ENCODE measurements around the gene ADM.
A peak's percentile ranks its signal among the peaks of the same experiment; 100 is the strongest.

Gene ADM

DNA sequence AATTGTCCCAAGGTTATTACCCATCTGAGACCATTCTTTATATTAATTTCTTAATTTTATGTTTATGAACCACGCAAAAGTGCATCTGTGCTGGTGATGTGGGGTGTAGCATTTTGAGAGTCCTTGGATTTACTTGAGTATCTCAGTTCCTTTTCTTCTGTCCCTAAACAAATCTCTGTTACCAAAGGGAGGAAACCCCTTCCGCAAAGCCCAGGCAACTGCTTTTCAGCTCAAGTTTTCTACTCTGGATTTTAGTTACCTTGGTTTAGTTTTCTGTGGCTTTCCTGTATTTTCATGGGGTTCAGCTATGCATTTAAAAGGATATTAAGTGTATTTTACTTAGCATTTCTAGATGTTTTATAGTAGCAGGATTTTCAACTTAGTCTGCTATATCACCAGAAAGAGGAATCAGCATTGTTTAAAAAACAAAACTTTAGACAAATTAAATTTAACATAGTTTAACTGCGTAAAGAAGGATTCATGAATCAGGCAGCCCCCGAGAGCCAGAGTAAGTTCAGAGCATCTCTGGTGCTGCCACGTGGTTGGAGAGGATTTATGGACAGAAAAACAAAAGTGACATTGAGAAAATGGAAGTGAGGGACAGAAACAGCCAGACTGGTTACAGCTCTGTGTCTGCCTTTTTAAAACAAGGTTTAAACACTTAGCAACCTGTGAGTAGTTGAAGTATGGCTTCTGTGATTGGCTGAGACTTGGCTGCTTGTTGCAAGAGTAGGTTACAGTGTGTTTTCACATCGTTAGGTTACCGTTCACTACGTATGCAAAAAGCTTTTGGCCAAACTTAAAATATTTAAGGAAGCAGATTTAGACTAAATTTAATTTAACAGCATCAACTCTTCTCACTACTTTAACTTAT lies 9.6 kb downstream of the ADM start:
- Mint-ChIP-seq H3K4me1 (peaks cover 28% of the 10 kb centered on the region), H3K9me3 (no peaks in the 10 kb centered on the region), H3K4me3 (no peak overlapping the region), H3K27ac (no peak overlapping the region), H3K27me3 (peaks cover 16% of the 10 kb centered on the region), H3K36me3 (ENCODE audit: low read depth) (no peaks in the 10 kb centered on the region)
- DNase-seq = no peak
- peak; percentile 36 for ATAC-seq

DNA sequence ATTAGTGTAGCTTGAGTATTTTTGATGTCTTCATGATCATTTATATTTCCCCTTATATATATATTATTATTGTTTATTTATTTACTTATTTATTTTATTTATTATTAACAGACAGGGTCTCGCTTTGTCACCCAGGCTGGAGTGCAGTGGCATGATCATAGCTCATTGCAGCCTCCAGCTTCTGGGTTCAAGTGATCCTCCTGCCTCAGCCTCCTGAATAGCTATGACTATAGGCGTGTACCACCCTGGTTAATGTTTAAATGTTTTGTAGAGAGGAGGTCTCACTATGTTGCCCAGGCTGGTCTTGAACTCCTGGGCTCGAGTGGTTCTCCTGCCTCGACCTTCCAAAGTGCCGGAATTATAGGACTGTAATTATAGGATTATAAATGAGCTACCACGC lies 10.2 kb downstream of the ADM start:
- H3K27me3 Mint-ChIP-seq = peaks cover 14% of the 10 kb centered on the region
- H3K27ac Mint-ChIP-seq = no peak overlapping the region
- H3K4me3 Mint-ChIP-seq = no peak overlapping the region
- no peaks in the 10 kb centered on the region for H3K36me3 Mint-ChIP-seq (ENCODE audit: low read depth)
- no peaks in the 10 kb centered on the region for H3K9me3 Mint-ChIP-seq
- H3K4me1 Mint-ChIP-seq = peaks cover 22% of the 10 kb centered on the region
- DNase-seq (no peak), ATAC-seq (no peak)

DNA sequence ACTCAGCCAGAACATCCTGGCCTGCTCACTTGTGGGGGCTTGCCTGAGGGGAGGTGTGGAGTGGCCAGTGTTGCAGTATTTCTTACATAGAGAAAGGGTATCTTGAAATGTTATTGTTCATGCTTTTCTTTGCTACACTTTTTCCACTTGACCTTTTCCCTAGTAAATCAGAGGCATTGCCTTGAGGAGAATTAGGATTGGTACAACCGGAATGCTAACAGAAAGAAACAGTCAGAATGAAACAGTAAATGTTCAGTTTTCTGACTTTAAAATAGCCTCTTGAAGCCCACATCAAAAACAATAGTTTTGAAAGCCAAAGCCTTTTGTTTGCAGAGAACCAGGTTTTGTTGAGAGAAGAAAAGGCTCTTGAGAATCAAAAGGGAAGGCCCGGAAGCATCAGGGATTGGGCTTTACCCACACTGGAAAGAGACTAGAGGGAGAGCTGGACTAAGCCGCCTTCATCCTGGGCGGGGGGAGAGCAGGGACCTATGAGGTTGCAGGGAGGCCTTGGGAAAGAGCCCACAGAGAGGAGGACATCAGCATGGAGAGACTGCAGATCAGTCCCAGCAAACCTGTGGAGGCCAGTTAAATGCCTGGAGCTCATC lies 12.4 kb downstream of the ADM start:
- no peak overlapping the region for H3K27ac Mint-ChIP-seq
- no peak for DNase-seq
- ATAC-seq = peak; percentile 8
- H3K27me3 Mint-ChIP-seq = peaks cover 6% of the 10 kb centered on the region
- H3K4me3 Mint-ChIP-seq = no peak overlapping the region
- H3K9me3 Mint-ChIP-seq = no peaks in the 10 kb centered on the region
- peaks cover 17% of the 10 kb centered on the region for H3K4me1 Mint-ChIP-seq
- no peaks in the 10 kb centered on the region for H3K36me3 Mint-ChIP-seq (ENCODE audit: low read depth)

DNA sequence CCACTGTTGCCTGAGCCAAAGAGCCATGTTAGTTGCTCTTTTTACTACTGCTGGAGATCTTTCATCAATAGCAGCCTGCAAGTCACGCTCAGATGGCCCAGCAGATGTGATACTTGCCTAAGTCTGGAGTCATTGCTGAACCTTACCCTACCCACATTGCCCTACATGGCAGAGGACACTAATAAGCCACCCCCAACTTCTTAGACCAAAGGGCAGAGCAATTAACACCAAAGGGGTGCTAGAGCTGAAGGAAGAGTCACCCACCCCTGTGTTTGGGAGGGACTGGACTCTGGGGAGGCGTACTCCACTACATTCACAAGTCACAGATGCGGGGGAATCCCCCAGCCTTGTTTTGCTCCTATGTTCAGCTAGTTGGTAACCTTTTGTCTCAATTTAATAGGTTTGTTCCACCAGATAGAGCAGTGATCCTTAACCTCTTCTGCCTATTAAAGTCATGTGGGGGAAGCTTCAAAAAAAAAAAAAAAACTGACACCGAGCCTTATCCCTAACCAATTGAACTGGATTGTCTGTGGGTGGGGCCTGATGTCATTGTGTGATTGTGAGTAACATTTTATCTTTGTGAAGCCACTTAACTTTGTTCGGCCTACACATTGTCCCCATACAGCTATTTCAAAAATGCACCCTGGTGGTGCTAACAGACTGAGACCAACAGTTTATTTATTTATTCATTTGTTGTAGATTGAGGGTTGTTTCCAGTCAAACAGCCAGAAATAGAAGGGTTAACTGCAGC lies 13.1 kb downstream of the ADM start:
- DNase-seq (peak; percentile 27), ATAC-seq (peak; percentile 75)
- H3K4me1 Mint-ChIP-seq = peaks cover 24% of the 10 kb centered on the region
- H3K27me3 Mint-ChIP-seq = peaks cover 3% of the 10 kb centered on the region
- peak overlapping the region; percentile 9 for H3K27ac Mint-ChIP-seq
- H3K36me3 Mint-ChIP-seq (ENCODE audit: low read depth) = no peaks in the 10 kb centered on the region
- H3K4me3 Mint-ChIP-seq = no peak overlapping the region
- no peaks in the 10 kb centered on the region for H3K9me3 Mint-ChIP-seq

DNA sequence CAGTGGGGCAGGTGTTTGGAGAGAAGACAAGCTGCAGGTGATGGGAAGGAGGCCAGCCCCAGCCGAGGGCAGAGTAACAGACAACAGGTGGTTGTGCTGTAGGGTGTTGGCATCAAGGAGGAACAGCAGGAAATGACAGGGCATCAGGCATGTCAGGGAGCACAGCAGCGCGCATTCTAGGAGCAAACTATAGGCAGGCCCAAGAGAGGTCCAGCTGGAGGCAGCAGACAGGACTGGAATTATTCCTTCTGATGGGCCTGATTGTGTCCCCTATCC lies 13.6 kb downstream of the ADM start:
- ATAC-seq = no peak
- Mint-ChIP-seq H3K27ac (peak overlapping the region; percentile 9), H3K27me3 (peaks cover 3% of the 10 kb centered on the region), H3K36me3 (ENCODE audit: low read depth) (no peaks in the 10 kb centered on the region), H3K4me3 (no peak overlapping the region), H3K9me3 (no peaks in the 10 kb centered on the region), H3K4me1 (peaks cover 30% of the 10 kb centered on the region)
- no peak for DNase-seq

DNA sequence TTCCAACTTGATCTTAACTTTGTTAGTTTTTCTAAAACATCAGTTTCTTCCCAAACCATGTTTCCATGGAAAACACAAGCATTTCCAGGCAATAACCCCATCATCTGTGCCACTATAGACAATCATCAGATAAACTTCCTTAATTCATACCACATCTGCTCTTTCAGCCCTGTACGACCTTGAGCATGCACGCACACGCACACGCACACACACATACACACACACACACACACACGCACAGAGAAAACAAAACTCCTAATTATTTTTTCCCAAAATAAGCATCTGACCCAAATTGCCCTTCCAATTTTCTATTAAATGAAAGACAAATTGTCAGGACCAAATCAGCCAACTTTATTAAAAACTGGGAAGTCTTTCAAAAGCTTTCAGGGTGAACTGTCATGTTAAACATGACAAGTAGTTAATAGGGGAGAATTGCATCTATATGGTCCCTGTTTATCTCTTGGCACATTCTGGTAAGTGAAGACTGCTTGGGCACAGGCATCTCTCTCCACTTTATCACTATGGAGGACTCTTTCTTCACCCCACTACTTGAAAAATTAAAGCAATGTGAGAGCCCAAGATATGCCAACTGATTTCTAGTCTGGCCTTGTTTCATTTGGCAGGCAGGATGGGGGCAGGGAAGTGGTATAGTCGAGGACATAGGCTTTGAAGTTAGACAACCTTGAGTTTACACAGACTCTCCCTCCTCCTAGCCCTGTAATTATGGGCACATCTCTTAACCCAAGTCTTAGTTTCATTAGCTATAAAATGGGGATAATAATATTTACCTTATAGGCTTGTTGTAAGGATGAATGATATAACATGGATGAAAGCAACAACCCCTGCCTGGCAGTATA lies 15.1 kb downstream of the ADM start:
- H3K27ac Mint-ChIP-seq = no peak overlapping the region
- H3K27me3 Mint-ChIP-seq = peaks cover 8% of the 10 kb centered on the region
- no peak for ATAC-seq

DNA sequence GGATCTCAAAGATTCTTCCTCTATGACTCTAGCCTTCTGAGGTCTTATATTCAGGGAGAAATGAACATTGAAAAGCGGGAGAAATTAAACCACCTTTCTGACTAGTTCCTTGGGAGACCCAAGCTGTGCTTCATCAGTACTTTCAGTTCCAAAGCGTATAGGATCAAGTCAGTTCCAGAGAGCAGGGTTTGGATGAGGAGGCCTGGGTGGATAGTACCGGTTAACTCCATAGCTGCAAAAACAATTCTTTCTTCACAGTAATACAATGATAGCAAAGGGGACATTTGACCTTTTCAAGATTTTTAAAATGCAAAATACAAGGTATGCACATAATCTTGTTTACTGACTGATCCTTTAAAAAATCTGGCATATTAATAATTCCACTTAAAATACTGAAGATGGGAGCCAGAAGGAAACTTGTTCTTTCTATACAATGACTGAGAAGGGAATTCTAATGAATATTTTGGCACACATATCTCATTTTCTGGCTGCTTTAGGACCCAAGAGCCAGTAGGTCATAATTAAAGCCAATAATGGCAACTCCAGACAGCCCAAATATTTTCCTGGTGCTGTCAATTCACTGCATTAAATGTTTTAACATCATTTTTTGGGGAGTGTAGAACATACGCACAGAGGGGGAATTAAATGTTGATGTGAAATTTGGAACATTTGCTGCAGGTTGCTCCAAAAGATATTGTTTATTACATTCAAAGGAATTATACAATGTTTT lies 16.0 kb downstream of the ADM start:
- Mint-ChIP-seq H3K4me1 (peaks cover 31% of the 10 kb centered on the region), H3K9me3 (no peaks in the 10 kb centered on the region), H3K36me3 (ENCODE audit: low read depth) (no peaks in the 10 kb centered on the region), H3K27me3 (peaks cover 8% of the 10 kb centered on the region), H3K27ac (no peak overlapping the region), H3K4me3 (no peak overlapping the region)
- ATAC-seq (no peak), DNase-seq (no peak)

More for the DNA sequence above, 15.1 kb downstream of the ADM start:
- H3K4me1 Mint-ChIP-seq = peaks cover 31% of the 10 kb centered on the region
- no peak overlapping the region for H3K4me3 Mint-ChIP-seq
- DNase-seq = no peak
- H3K9me3 Mint-ChIP-seq = no peaks in the 10 kb centered on the region
- H3K36me3 Mint-ChIP-seq (ENCODE audit: low read depth) = no peaks in the 10 kb centered on the region

DNA sequence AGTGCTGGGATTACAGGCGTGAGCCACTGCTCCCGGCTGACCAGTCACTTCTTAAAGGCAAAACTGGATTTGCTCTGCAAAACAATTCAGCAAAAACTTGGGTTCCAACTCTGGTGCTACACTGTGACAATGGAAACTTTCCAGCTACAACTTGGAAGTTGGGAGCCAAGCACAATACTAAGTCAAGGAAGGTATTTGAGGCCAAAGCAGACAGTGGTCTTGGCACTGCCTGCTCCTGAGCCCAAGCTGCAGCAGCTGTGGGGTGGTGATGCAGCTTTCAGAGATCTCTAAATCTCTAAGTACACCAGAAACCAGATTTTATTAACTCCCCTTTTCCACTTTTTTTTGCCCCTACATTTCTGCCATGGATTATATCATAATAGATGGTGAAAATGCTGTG lies 17.5 kb downstream of the ADM start:
- Mint-ChIP-seq H3K4me1 (peaks cover 26% of the 10 kb centered on the region), H3K27ac (peak overlapping the region; percentile 87), H3K4me3 (peak overlapping the region; percentile 55), H3K9me3 (no peaks in the 10 kb centered on the region), H3K36me3 (ENCODE audit: low read depth) (no peaks in the 10 kb centered on the region), H3K27me3 (peaks cover 5% of the 10 kb centered on the region)
- ATAC-seq (no peak), DNase-seq (no peak)

DNA sequence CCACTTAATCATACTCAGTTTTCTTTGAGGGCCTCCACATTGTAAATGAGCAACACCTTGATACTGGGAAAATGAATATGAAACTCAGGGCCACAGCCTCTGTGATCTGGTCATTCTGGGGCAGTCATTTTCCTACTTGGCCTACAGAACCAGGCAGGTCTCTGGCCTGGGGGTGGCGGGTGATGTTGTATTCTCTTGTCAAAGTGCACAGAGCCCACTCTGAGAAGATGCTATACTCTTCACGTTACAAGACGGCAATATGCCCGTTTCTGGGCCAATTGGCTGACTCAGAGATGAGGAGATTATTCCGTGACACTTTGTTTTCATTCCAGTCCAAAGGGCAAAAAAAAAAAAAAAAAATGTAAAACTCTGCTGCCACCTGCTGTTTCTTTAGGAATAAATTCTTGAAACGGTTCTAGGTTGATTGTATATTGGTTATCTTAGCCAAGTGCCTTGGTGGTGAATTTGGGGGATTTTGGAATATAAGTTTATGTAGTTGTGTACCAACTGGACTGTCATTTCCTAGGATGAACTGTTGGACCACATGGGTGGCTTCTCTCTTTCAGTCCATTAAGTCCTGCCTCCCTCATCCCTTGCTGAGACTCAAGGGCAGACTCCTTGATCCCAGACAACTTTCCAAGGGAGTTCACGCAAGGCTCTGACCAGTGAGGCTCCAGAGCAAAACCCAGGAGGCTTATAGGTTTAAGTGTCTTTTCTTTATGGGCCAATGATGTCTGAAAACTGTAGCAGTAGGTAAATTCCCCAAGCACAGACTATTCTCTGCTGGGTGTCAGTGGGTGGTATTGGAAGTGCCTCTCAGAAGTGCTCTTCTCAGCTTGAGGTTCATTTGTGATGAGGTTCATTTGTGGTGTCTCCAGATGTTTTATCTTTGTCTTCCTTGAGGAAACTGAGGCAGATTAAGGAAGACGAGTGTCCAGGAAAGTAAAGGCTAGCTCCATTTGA lies 18.2 kb downstream of the ADM start:
- Mint-ChIP-seq H3K27ac (peak overlapping the region; percentile 87), H3K36me3 (ENCODE audit: low read depth) (no peaks in the 10 kb centered on the region), H3K4me3 (peak overlapping the region; percentile 55), H3K9me3 (no peaks in the 10 kb centered on the region), H3K27me3 (peaks cover 5% of the 10 kb centered on the region), H3K4me1 (peaks cover 19% of the 10 kb centered on the region)
- ATAC-seq = peak; percentile 88
- peak; percentile 49 for DNase-seq

DNA sequence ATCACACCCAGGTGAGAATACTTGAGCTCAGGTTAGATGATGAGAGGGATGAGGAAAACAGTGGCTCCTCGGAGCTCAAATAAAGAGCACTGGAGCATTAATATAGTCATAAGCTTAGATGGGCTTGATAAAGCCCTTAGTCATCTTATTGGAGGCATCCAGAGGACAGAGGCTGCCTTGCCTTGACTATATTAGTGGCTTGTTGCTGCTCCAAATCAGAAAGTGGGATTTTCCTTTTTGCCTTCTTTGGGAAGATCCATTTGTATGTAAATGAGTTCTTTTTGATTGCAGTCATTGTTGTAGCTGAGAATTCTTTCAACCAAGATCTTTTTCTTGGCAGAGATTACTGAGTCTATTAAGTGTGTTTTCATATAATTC lies 18.9 kb downstream of the ADM start:
- H3K36me3 Mint-ChIP-seq (ENCODE audit: low read depth) = no peaks in the 10 kb centered on the region
- ATAC-seq (no peak), DNase-seq (no peak)
- peaks cover 15% of the 10 kb centered on the region for H3K4me1 Mint-ChIP-seq
- no peaks in the 10 kb centered on the region for H3K9me3 Mint-ChIP-seq
- H3K27me3 Mint-ChIP-seq = peaks cover 5% of the 10 kb centered on the region
- peak overlapping the region; percentile 6 for H3K27ac Mint-ChIP-seq
- H3K4me3 Mint-ChIP-seq = no peak overlapping the region

DNA sequence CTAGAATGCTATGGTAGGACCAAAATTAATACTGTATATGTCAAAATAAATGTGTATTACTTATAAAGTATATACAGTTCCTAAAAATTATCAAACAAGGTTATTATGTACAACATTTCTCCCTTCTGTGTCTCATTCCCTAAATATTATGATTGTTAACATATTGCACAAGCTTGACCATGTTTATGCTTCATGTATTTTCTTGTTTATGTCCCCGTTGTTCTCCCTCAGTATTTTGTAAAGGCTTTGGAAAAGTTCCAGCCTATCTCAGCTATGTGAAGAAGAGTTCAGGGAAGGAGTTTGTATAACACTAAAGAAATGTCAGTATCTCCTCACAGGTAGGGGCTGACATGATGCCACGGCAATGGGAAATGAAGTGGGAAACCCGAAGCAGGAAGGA lies 19.6 kb downstream of the ADM start:
- no peak for ATAC-seq
- DNase-seq = no peak

DNA sequence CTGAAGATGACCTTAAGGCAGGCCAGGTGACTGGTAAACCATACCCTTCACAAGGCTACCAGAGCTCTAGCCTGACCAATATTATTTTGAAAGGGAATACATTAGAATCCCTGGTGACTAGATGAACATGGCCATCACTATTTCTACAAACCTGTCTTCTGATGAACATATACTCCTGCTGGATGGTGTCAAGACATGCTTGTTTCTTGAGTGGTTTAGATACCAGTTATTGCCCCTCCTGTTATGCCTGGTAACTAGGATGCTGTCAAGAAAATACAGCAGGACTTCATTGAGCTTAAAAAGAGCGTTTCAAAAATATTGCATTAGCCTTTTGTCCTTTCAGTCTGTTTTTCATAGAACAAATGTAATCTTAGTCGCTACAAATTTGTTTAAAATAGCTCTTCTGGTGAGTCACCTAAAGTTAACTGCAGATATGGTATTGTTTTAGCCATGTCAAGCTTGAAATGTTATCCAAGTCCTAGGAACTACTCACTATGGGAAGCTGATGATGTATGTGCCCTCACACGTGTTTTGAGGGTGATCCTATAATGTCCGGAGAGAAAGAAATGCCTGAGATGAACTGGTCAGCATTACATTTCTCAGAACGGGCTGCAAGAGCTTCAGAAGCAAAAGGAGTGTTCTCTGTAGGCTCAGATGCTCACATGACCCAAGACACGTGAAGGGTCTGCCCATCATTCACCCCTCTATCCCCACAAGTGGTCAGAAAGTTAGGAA lies 20.6 kb downstream of the ADM start:
- Mint-ChIP-seq H3K4me3 (no peak overlapping the region), H3K27ac (no peak overlapping the region), H3K4me1 (peaks cover 15% of the 10 kb centered on the region), H3K36me3 (ENCODE audit: low read depth) (no peaks in the 10 kb centered on the region), H3K27me3 (peaks cover 5% of the 10 kb centered on the region), H3K9me3 (no peaks in the 10 kb centered on the region)
- ATAC-seq = no peak
- DNase-seq = no peak

More for the DNA sequence above, 19.6 kb downstream of the ADM start:
- Mint-ChIP-seq H3K9me3 (no peaks in the 10 kb centered on the region), H3K27me3 (peaks cover 5% of the 10 kb centered on the region), H3K36me3 (ENCODE audit: low read depth) (no peaks in the 10 kb centered on the region), H3K27ac (no peak overlapping the region), H3K4me1 (peaks cover 15% of the 10 kb centered on the region), H3K4me3 (no peak overlapping the region)

Data from activated naive CD8-positive, alpha-beta T cell treated with anti-CD3 and anti-CD28 coated beads, Interleukin-2, amount 50 U/mL, for 24 hours (primary cell).